Hair follicular keratinocyte (primary cell): ENCODE measurements around the gene ERVFRD-1. TPM values are rescaled to one million over a fixed set of nuclear protein-coding genes. Genes with fewer than 3 reads are reported as not detected.

Experiments
- total RNA-seq: library from RNA; depleted of rRNA; stranded (reverse); fragments of >200 nt; gene quantifications from 2 replicates; pipeline ENCODE4 v1.2.3, GENCODE V29; 2015

Gene ERVFRD-1
- total RNA-seq = not detected in 2 replicates

GRCh38 chr6:11110921-11111768 lies at the start of gene ERVFRD-1:
TSS of gene ERVFRD-1 (minus strand) at chr6:11111725. CDS start at chr6:11105310, 6,415 bp downstream.

GRCh38 chr6:11093626-11094410 lies 17.7 kb downstream of the ERVFRD-1 start, which contains the start of gene SMIM13:
TSS of gene SMIM13 (plus strand) at chr6:11093834. CDS start at chr6:11094314, 480 bp downstream.

Other genes with a start within 250 kb of the ERVFRD-1 start
- not detected in 2 replicates for gene GCM2, start 229.7 kb downstream of the ERVFRD-1 start, total RNA-seq
- gene SYCP2L, start 224.7 kb downstream of the ERVFRD-1 start, total RNA-seq = 0.23 and 0.61 TPM in 2 replicates
- gene ELOVL2, start 67.4 kb downstream of the ERVFRD-1 start, total RNA-seq = 0.04 TPM in 1 of 2 replicates, not detected in the other
- gene SMIM13, start 17.9 kb downstream of the ERVFRD-1 start, total RNA-seq = 7.6 and 8.3 TPM in 2 replicates
- 3.9 and 6.6 TPM in 2 replicates for gene NEDD9, start 120.9 kb upstream of the ERVFRD-1 start, total RNA-seq